Kidney (tissue), 14 donors: ENCODE measurements around the gene AVL9. TPM values are rescaled to one million over a fixed set of nuclear protein-coding genes. Genes with fewer than 3 reads are reported as not detected.

Experiments used
- DNase-seq, 5 donors: peaks; one replicate each; pipeline ENCODE4 v3.0.0-alpha.2; 2013 to 2020
- FAIRE-seq: peaks from 2 replicates; lab custom pipeline; 2012; peaks lifted over from hg19 to GRCh38; lab: Jason Lieb, UNC
- H3K27ac ChIP-seq, 2 donors: one replicate each; pipeline ENCODE4 v1.7.0; 2013; ENCODE audit warnings: low read depth in 2 of 2, low read length in 2 of 2, inconsistent platforms in 1 of 2
- H3K27me3 ChIP-seq: one replicate; pipeline ENCODE4 v1.7.1; 2013; ENCODE audit warnings: low read length, inconsistent platforms; ENCODE audit not compliant: control insufficient read depth, insufficient read depth
- H3K36me3 ChIP-seq, 3 donors: one replicate each; pipeline versions ENCODE4 v1.7.0 to v1.7.1; 2013; ENCODE audit warnings: low read length in 3 of 3, control low read depth in 1 of 3, inconsistent platforms in 1 of 3; ENCODE audit not compliant: insufficient read depth in 3 of 3, control insufficient read depth in 2 of 3
- H3K4me1 ChIP-seq, 3 donors: one replicate each; pipeline versions ENCODE4 v1.7.0 to v1.7.1; 2013; ENCODE audit warnings: low read length in 3 of 3, inconsistent platforms in 1 of 3, low read depth in 1 of 3; ENCODE audit not compliant: control insufficient read depth in 2 of 3, insufficient read depth in 2 of 3
- H3K4me3 ChIP-seq, 3 donors: one replicate each; pipeline versions ENCODE4 v1.7.0 to v1.8.1; 2013; ENCODE audit warnings: low read length in 3 of 3, control low read depth in 1 of 3, inconsistent platforms in 1 of 3
- H3K9ac ChIP-seq, 3 donors: one replicate each; pipeline versions ENCODE4 v1.7.0 to v1.7.1; 2013; ENCODE audit warnings: low read length in 3 of 3, control low read depth in 1 of 3, inconsistent platforms in 1 of 3
- H3K9me3 ChIP-seq, 3 donors: one replicate each; pipeline versions ENCODE4 v1.7.0 to v1.7.1; 2013; ENCODE audit warnings: low read length in 3 of 3, control low read depth in 1 of 3, inconsistent platforms in 1 of 3; ENCODE audit not compliant: control insufficient read depth in 2 of 3, insufficient read depth in 1 of 3
- intact Hi-C: fragments of 100-400 bp; cut with DNase I; formaldehyde crosslinking; loops from one replicate; pipeline ENCODE4 v1.11.1; 2022
- polyA plus RNA-seq: library from polyadenylated mRNA; stranded (reverse); fragments of 350-450 nt; fragmentation: Illumina TruSeq; extraction: RNeasy Lipid Tissue Mini Kit (QIAGEN cat#74804); gene quantifications from one replicate; pipeline ENCODE4 v1.2.3, GENCODE V29; 2014; ENCODE audit warnings: low read depth, low replicate concordance; ENCODE audit not compliant: insufficient read depth
- total RNA-seq: library from RNA; stranded (reverse); fragmentation: NEBNext Ultra II Directional; extraction: Animal tissue kit (Norgen Biotek cat#: 25700); gene quantifications from one replicate; pipeline ENCODE4 v1.2.1, GENCODE V29; 2021
- TF ChIP-seq, protein P1 (sequence below): IDR thresholded peaks from 3 replicates; pipeline ENCODE4 v1.5.1; 2012; ENCODE audit warnings: mild to moderate bottlenecking, moderate library complexity, borderline replicate concordance; ENCODE audit not compliant: insufficient read depth; ENCODE audit errors: extremely low read depth
- donor health status: control.
- donor health status: control.
- donor health status: control.
- donor health status: control.
- donor health status: control.
- donor health status: DM: yes; HTN: yes; CAD: no.
- donor health status: Normal renal cell carcinoma (clear cell type).

AVL9 gene
- total and polyA plus RNA-seq, 2 donors from 2014 or later: 7.9 to 39.9 TPM

- Histone ChIP-seq H3K36me3 (no peaks in the 10 kb centered on the region), H3K9me3 (no peaks in the 10 kb centered on the region), H3K4me3 (no peak overlapping the region), H3K9ac (no peak overlapping the region), H3K27me3 (no peaks in the 10 kb centered on the region), H3K4me1 (peaks cover 0 to 7% (median 3%) of the 10 kb centered on the region in 3 donors), H3K27ac (no peak overlapping the region)
- DNase-seq (no peak), FAIRE-seq (no peak)
- intact Hi-C loops: no loop called here
- TF ChIP-seq, protein P1, sequence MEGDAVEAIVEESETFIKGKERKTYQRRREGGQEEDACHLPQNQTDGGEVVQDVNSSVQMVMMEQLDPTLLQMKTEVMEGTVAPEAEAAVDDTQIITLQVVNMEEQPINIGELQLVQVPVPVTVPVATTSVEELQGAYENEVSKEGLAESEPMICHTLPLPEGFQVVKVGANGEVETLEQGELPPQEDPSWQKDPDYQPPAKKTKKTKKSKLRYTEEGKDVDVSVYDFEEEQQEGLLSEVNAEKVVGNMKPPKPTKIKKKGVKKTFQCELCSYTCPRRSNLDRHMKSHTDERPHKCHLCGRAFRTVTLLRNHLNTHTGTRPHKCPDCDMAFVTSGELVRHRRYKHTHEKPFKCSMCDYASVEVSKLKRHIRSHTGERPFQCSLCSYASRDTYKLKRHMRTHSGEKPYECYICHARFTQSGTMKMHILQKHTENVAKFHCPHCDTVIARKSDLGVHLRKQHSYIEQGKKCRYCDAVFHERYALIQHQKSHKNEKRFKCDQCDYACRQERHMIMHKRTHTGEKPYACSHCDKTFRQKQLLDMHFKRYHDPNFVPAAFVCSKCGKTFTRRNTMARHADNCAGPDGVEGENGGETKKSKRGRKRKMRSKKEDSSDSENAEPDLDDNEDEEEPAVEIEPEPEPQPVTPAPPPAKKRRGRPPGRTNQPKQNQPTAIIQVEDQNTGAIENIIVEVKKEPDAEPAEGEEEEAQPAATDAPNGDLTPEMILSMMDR: no peak
These were observed 41.3 kb downstream of the AVL9 start for GRCh38 chr7:32536585-32536984.

- intact Hi-C loops: no loop called here
- Histone ChIP-seq H3K27me3 (no peaks in the 10 kb centered on the region), H3K36me3 (no peaks in the 10 kb centered on the region), H3K9ac (no peak overlapping the region), H3K9me3 (no peaks in the 10 kb centered on the region), H3K27ac (no peak overlapping the region), H3K4me3 (no peak overlapping the region), H3K4me1 (peaks cover 0 to 7% (median 3%) of the 10 kb centered on the region in 3 donors)
- DNase-seq (no peak), FAIRE-seq (no peak)
- TF ChIP-seq, protein P1: no peak
These were observed 42.5 kb downstream of the AVL9 start for GRCh38 chr7:32537760-32538159.

- TF ChIP-seq, protein P1: no peak
- H3K4me1 ChIP-seq: peaks cover 0 to 7% (median 3%) of the 10 kb centered on the region in 3 donors
- no peak for FAIRE-seq
These were observed 44.1 kb downstream of the AVL9 start for GRCh38 chr7:32539366-32539765.

More at GRCh38 chr7:32539366-32539765, 44.1 kb downstream of the AVL9 start:
- H3K27me3 ChIP-seq: no peaks in the 10 kb centered on the region
- H3K9me3 ChIP-seq: no peaks in the 10 kb centered on the region
- H3K4me3 ChIP-seq: no peak overlapping the region
- DNase-seq: no peak
- H3K9ac ChIP-seq: no peak overlapping the region
- H3K27ac ChIP-seq: no peak overlapping the region
- intact Hi-C loops: no loop called here
- peaks cover 0 to 8% (median 4%) of the 10 kb centered on the region in 3 donors for H3K36me3 ChIP-seq
